H1 (cell line): Measurements from ENCODE around the gene GREB1. TPM values are rescaled to one million over a fixed set of nuclear protein-coding genes. Genes with fewer than 3 reads are reported as not detected.

Experiments used
- CTCF ChIA-PET: fragments of 300-600 bp; sonication (Branson Sonifier 250); formaldehyde crosslinking; loops from one replicate; lab custom pipeline; 2021; ENCODE audit not compliant: partially characterized antibody; lab: Charles Lee
- POLR2A ChIA-PET: fragments of 300-600 bp; sonication (Branson Sonifier 250); formaldehyde crosslinking; loops from one replicate; lab custom pipeline; 2021; ENCODE audit warnings: inconsistent platforms; ENCODE audit not compliant: partially characterized antibody; lab: Charles Lee
- DNase-seq, 2 experiments: peaks; one replicate each; pipeline versions ENCODE4 v3.0.0 to v3.0.0-alpha.2; 2010 to 2022; ENCODE audit warnings: low spot score in 2 of 2, low read depth in 1 of 2, mixed read lengths in 1 of 2
- FAIRE-seq: peaks from 2 replicates; lab custom pipeline; 2011; peaks lifted over from hg19 to GRCh38; lab: Jason Lieb, UNC
- H2AFZ ChIP-seq: 2 replicates; pipeline ENCODE4 v1.8.1; 2012; ENCODE audit warnings: low read length, inconsistent platforms
- H2AK5ac ChIP-seq: 2 replicates; pipeline ENCODE4 v1.6.1; 2013; ENCODE audit warnings: low read depth, low read length
- H2BK120ac ChIP-seq: replicated peaks from 2 replicates; pipeline ENCODE3; 2013; ENCODE audit warnings: low read depth, low read length, inconsistent platforms
- H2BK12ac ChIP-seq: 2 replicates; pipeline ENCODE4 v1.6.1; 2013; ENCODE audit warnings: low read depth, low read length
- H2BK15ac ChIP-seq: 2 replicates; pipeline ENCODE4 v1.6.1; 2013; ENCODE audit warnings: low read length
- H2BK20ac ChIP-seq: 2 replicates; pipeline ENCODE4 v1.6.1; 2013; ENCODE audit warnings: low read length
- H2BK5ac ChIP-seq: 2 replicates; pipeline ENCODE4 v1.6.1; 2013; ENCODE audit warnings: low read depth, low read length
- H3K14ac ChIP-seq: 2 replicates; pipeline ENCODE4 v1.6.1; 2013; ENCODE audit warnings: inconsistent platforms; ENCODE audit not compliant: insufficient read length
- H3K18ac ChIP-seq: 2 replicates; pipeline ENCODE4 v1.6.1; 2013; ENCODE audit warnings: low read length; ENCODE audit errors: extremely low read depth
- H3K23ac ChIP-seq: 2 replicates; pipeline ENCODE4 v1.6.1; 2013; ENCODE audit warnings: inconsistent platforms; ENCODE audit not compliant: insufficient read length
- H3K23me2 ChIP-seq: 2 replicates; pipeline ENCODE4 v1.6.1; 2013; ENCODE audit warnings: low read depth, low read length
- H3K27ac ChIP-seq: 2 replicates; pipeline ENCODE4 v1.6.1; 2011; ENCODE audit warnings: low read depth, low read length, inconsistent platforms
- H3K27me3 ChIP-seq, 4 experiments: replicated peaks in 1 of 4; 1 replicate in 1 of 4; 2 replicates in 3 of 4; pipeline versions ENCODE4 v1.6.1 to v1.8.1; 2011 to 2013; ENCODE audit warnings: low read length in 3 of 4, mild to moderate bottlenecking in 3 of 4, inconsistent platforms in 2 of 4, mixed read lengths in 2 of 4, moderate library complexity in 1 of 4; ENCODE audit not compliant: control insufficient read depth in 3 of 4, insufficient read depth in 3 of 4; ENCODE audit errors: extremely low read depth in 1 of 4
- H3K36me3 ChIP-seq, 4 experiments: 2 replicates each; pipeline versions ENCODE4 v1.6.1 to v1.8.1; 2011 to 2013; ENCODE audit warnings: mild to moderate bottlenecking in 4 of 4, low read length in 3 of 4, moderate library complexity in 2 of 4, control low read depth in 1 of 4, inconsistent platforms in 1 of 4; ENCODE audit not compliant: insufficient read depth in 4 of 4, control insufficient read depth in 2 of 4
- H3K4ac ChIP-seq: replicated peaks from 2 replicates; pipeline ENCODE3; 2013; ENCODE audit warnings: low read length, low read depth, mixed read lengths, inconsistent platforms; ENCODE audit not compliant: insufficient read length
- H3K4me1 ChIP-seq, 4 experiments: replicated peaks in 1 of 4; 1 replicate in 1 of 4; 2 replicates in 3 of 4; pipeline versions ENCODE4 v1.6.1 to v1.8.1; 2011 to 2013; ENCODE audit warnings: low read length in 3 of 4, inconsistent platforms in 2 of 4, mixed read lengths in 1 of 4; ENCODE audit not compliant: insufficient read depth in 4 of 4, control insufficient read depth in 3 of 4
- H3K4me2 ChIP-seq, 2 experiments: 2 replicates each; pipeline versions ENCODE4 v1.6.1 to v1.8.1; 2011 to 2013; ENCODE audit warnings: low read depth in 2 of 2, low read length in 2 of 2, control low read depth in 1 of 2, inconsistent platforms in 1 of 2, mild to moderate bottlenecking in 1 of 2; ENCODE audit not compliant: insufficient read depth in 1 of 2
- H3K4me3 ChIP-seq, 4 experiments: fragments of 200-600, 300-600 bp in 1 of 4; sonication (generic), shearing (Covaris generic), sonication (Bioruptor Twin) in 1 of 4; 2 replicates each; pipeline versions ENCODE4 v1.5.1 to v1.8.1; 2011 to 2016; ENCODE audit warnings: low read length in 4 of 4, low read depth in 3 of 4, control low read depth in 2 of 4, inconsistent platforms in 2 of 4, mild to moderate bottlenecking in 2 of 4, mixed read lengths in 1 of 4, moderate library complexity in 1 of 4; ENCODE audit not compliant: insufficient read depth in 2 of 4; ENCODE audit errors: extremely low read depth in 1 of 4
- H3K56ac ChIP-seq: replicated peaks from 2 replicates; pipeline ENCODE3; 2013; ENCODE audit warnings: low read depth, mild to moderate bottlenecking, mixed read lengths, low read length, inconsistent platforms; ENCODE audit not compliant: insufficient read length
- H3K79me1 ChIP-seq: 2 replicates; pipeline ENCODE4 v1.6.1; 2013; ENCODE audit warnings: low read depth, low read length, control low read depth
- H3K79me2 ChIP-seq, 2 experiments: 2 replicates each; pipeline versions ENCODE4 v1.6.1 to v1.8.1; 2012 to 2013; ENCODE audit warnings: low read length in 2 of 2, mild to moderate bottlenecking in 2 of 2, inconsistent platforms in 1 of 2; ENCODE audit not compliant: insufficient read depth in 2 of 2, control insufficient read depth in 1 of 2
- H3K9ac ChIP-seq, 4 experiments: replicated peaks in 1 of 4; 1 replicate in 1 of 4; 2 replicates in 3 of 4; pipeline versions ENCODE4 v1.6.1 to v1.8.1; 2011 to 2013; ENCODE audit warnings: low read depth in 3 of 4, low read length in 3 of 4, control low read depth in 2 of 4, mild to moderate bottlenecking in 2 of 4, moderate library complexity in 2 of 4, inconsistent platforms in 1 of 4; ENCODE audit errors: extremely low read depth in 1 of 4
- H3K9me3 ChIP-seq, 2 experiments: 2 replicates each; pipeline versions ENCODE4 v1.6.1 to v1.8.1; 2012 to 2013; ENCODE audit warnings: mild to moderate bottlenecking in 2 of 2, moderate library complexity in 2 of 2, control low read depth in 1 of 2, inconsistent platforms in 1 of 2, low read depth in 1 of 2, low read length in 1 of 2, mixed read lengths in 1 of 2; ENCODE audit not compliant: insufficient read depth in 2 of 2
- H4K20me1 ChIP-seq, 2 experiments: replicated peaks in 1 of 2; 2 replicates each; pipeline versions ENCODE3 to v1.8.1; 2011 to 2013; ENCODE audit warnings: inconsistent platforms in 2 of 2, low read length in 2 of 2, mild to moderate bottlenecking in 1 of 2; ENCODE audit not compliant: insufficient read depth in 2 of 2, control insufficient read depth in 1 of 2
- H4K5ac ChIP-seq: 2 replicates; pipeline ENCODE4 v1.6.1; 2013; ENCODE audit warnings: low read length, low read depth, mixed read lengths, inconsistent platforms; ENCODE audit not compliant: insufficient read length
- H4K8ac ChIP-seq: 2 replicates; pipeline ENCODE4 v1.8.0; 2013; ENCODE audit warnings: mild to moderate bottlenecking, moderate library complexity, low read length, inconsistent platforms; ENCODE audit not compliant: insufficient read depth; ENCODE audit errors: extremely low read depth
- H4K91ac ChIP-seq: replicated peaks from 2 replicates; pipeline ENCODE3; 2013; ENCODE audit warnings: low read length, mixed read lengths, inconsistent platforms; ENCODE audit not compliant: insufficient read length
- BACH1 ChIP-seq: IDR thresholded peaks from 2 replicates; pipeline ENCODE4 v1.6.1; 2012; ENCODE audit warnings: low read length, improper control_type of control experiment
- CHD1 ChIP-seq: IDR thresholded peaks from 2 replicates; pipeline ENCODE4 v1.6.1; 2012; ENCODE audit warnings: low read depth, low read length, improper control_type of control experiment
- JUN ChIP-seq: IDR thresholded peaks from 2 replicates; pipeline ENCODE4 v1.6.1; 2011; ENCODE audit warnings: low read depth, mild to moderate bottlenecking, improper control_type of control experiment, low read length
- RFX5 ChIP-seq: IDR thresholded peaks from 2 replicates; pipeline ENCODE4 v1.6.1; 2011; ENCODE audit warnings: low read depth, low read length, improper control_type of control experiment, borderline replicate concordance
- SIX5 ChIP-seq: IDR thresholded peaks from 2 replicates; pipeline ENCODE4 v1.6.1; 2011; ENCODE audit warnings: mild to moderate bottlenecking, low read depth, low read length
- TEAD4 ChIP-seq: IDR thresholded peaks from 2 replicates; pipeline ENCODE4 v1.6.1; 2012; ENCODE audit warnings: low read depth, low read length, inconsistent platforms, mixed read lengths
- WGBS, 2 experiments: shearing (Covaris generic) in 1 of 2; methylation state at CpG; one replicate each; pipeline versions ENCODE4 v1.1.6 to v1.1.7; 2013 to 2015; ENCODE audit warnings: low lambda C conversion rate in 2 of 2, mixed read lengths in 2 of 2, inconsistent platforms in 1 of 2, low coverage in 1 of 2, missing lambda C conversion rate in 1 of 2; ENCODE audit not compliant: insufficient replicate concordance in 2 of 2, insufficient coverage in 1 of 2, insufficient read length in 1 of 2; ENCODE audit errors: extremely low coverage in 1 of 2, missing lambda C conversion rate in 1 of 2; 5-methylcytosine and 5-hydroxymethylcytosine counted together
- polyA plus RNA-seq, 7 experiments: library from polyadenylated mRNA; depleted of rRNA in 3 of 7; stranded (reverse) in 5 of 7; unstranded in 2 of 7; fragments of >200 nt in 5 of 7; fragments of 200-250 nt in 2 of 7; gene quantifications; 1 replicate in 5 of 7; 2 replicates in 1 of 7; 4 replicates in 1 of 7; pipeline versions ENCODE4 v1.2.1 to v1.2.3, GENCODE V29; 2011 to 2013; ENCODE audit warnings: missing spikeins in 2 of 7, mixed read lengths in 2 of 7
- total RNA-seq: library from RNA; stranded (reverse); fragmentation: NEBNext Ultra II Directional; extraction: Animal tissue kit (Norgen Biotek cat#: 25700); gene quantifications from 2 replicates; pipeline ENCODE4 v1.2.1, GENCODE V29; 2021

Gene GREB1
- total and polyA plus RNA-seq, 2 of the 8 experiments (the other 6 are each of a cell fraction or from before 2014, with no cell fraction given), result 7.9 to 43.4 TPM

- no peak for DNase-seq
- POLR2A ChIA-PET, result no interaction called here
- TF ChIP-seq JUN (no peak), BACH1 (no peak), TEAD4 (no peak), RFX5 (no peak), CHD1 (no peak), SIX5 (no peak)
Observed at GRCh38 chr2:11554399-11554716, 20.5 kb downstream of the GREB1 start.

More at GRCh38 chr2:11554399-11554716, 20.5 kb downstream of the GREB1 start:
- Histone ChIP-seq H3K9ac (no peak overlapping the region), H2BK12ac (no peak overlapping the region), H3K27ac (no peak overlapping the region), H3K18ac (no peak overlapping the region), H2BK20ac (no peak overlapping the region), H3K56ac (no peak overlapping the region), H3K9me3 (no peaks in the 10 kb centered on the region), H4K8ac (no peak overlapping the region), H2AFZ (no peak overlapping the region), H3K36me3 (no peaks in the 10 kb centered on the region), H3K4me2 (no peak overlapping the region), H4K91ac (no peak overlapping the region), H2BK120ac (no peak overlapping the region), H3K23ac (no peak overlapping the region), H3K27me3 (no peaks in the 10 kb centered on the region), H4K20me1 (peaks cover 0 to 2% of the 10 kb centered on the region in 2 experiments), H2BK5ac (no peak overlapping the region), H3K79me2 (peaks cover 0 to 3% of the 10 kb centered on the region in 2 experiments; a peak in 1 of 4 replicates), H3K4me1 (peaks cover 4 to 9% (median 6%) of the 10 kb centered on the region in 4 experiments), H4K5ac (no peak overlapping the region), H3K4ac (no peak overlapping the region), H3K14ac (no peak overlapping the region), H2AK5ac (no peak overlapping the region), H3K4me3 (no peak overlapping the region), H3K23me2 (no peaks in the 10 kb centered on the region), H3K79me1 (peaks cover 3% of the 10 kb centered on the region; the same call in 1 of the 2 replicates), H2BK15ac (no peak overlapping the region)
- 70% methylated on average over 4 of the region's 4 CpGs; no CpG with 5 or more reads in 1 of the 2 experiments for WGBS, 2 experiments
- FAIRE-seq, result no peak
- CTCF ChIA-PET, result interaction anchor here (0.9 to 4.6 kb wide), 3 partner anchors 11 to 28 kb away, joined by 3 to 26 read pairs (median 25); partner anchors contain the start of gene GREB1
